HG03039 (cell line): Measurements from ENCODE around the gene DST.
"Not testable (repeated sequence)": the region's sequence is repeated elsewhere in the genome, so short reads cannot be mapped to it uniquely, and the experiment has no call there.

Experiments
- ATAC-seq: cut with Tn5 transposase; IDR thresholded peaks from one replicate; pipeline ENCODE4 v1.9.1; 2021; ENCODE audit warnings: mild to moderate bottlenecking, moderate library complexity; ENCODE audit not compliant: unreplicated experiment

Gene DST

DNA sequence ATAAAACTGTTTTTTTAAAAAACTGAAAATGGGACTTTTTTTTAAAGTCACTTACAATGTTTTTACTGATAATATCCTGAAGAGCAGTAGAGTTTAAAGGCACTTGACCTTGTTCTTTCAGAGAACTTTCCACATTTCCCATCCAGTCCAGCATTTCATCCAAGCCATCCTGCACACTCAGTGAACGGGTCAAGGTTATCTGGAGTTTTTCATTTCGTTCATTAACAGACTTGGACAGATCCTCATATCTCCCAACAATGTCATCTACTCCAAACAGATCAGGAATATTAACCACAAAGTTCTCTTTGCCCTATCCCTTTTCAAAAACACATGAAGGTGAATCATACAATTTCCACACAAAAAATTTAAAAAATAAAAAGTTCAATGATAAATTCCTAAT is 69.1 kb downstream of the DST start:
- ATAC-seq = no peak

DNA sequence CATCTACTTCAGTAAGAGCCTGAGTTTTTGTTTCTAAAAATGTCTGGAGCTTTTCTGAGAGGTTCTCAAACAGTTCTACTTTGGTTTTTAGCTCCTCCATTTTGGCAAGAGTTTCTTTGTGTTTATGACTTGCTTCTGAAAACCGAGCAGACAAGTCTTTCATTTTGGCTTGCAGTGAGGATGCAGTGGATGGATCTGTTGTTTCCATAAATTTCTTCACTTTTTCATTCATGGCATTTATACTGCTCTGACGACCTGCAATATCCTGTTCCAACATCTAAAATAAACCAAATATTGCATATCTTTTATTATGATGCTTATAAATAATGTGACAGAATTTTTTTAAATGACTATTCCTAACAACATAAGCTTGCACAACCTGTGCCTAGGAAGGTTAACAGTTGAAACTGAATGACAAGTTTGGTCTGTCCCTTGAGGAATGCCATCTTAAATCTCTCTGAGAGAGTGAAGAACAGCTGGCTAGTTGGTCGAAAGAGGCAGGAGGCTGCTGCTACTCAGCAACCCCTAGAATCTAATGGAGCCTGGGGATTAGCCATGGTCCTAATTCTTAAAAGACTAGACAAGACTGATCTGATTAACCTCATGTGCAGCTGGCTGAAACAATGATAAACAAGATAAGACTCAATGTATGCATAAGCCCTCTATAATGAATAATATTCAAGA is 69.8 kb downstream of the DST start:
- no peak for ATAC-seq

DNA sequence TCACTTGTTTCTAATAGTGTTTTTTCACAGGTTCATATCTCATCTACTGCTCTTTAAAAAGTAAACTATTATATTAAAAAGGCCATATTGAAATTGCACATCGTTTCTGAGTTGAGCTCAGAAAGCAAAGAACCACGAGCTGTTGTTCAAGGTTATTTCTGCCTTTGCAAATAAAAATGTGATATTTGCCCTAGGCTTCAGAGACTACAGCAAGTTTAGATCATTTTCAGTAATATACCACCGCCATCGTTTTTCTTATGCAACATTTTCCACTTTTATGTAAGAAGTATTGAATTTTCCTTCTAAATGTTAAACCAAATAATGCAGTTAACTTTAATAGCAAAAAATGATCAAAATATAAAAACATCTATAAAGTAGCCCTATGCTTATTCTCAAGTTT is 71.1 kb downstream of the DST start:
- ATAC-seq = no peak

DNA sequence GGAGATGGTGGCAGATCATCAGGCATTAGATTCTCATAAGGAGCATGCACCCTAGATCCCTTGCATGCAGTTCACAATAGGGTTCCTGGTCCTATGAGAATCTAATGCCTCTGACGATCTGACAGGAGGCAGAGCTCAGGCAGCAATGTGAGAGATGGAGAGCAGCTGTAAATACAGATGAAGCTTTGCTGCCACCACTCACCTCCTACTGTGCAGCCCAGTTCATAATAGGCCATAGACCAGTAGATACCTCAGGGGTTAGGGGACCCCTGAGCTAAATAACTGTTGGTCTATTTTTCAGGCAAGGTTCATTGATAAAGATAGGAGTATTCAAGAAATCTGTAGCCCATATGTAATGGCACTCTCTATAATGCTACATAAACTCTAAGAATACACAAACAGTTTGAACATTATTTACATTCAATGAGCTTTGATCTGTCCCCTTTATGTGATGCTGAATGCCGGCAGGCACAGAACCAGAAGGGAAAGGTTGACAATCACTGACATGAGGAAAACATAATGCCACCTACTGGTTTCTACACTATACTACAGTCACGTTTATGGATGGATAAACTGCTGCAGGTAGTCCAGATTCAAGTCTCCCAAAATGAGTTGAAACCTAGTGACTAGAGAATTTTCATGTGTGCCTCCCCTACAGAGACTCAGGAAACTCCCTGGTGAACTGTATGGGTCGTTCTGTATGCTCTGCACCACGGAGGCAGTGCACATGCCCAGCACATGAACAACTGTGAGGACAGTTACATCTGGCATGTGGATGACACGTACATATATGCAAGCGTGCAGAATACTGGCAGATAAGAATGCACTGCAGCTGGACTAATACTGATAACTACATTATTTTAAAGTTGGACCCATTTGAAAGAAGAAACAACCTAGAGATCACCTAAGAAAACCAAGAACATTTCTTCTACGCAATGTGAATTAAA is 72.0 kb downstream of the DST start:
- ATAC-seq = peak; percentile 64

DNA sequence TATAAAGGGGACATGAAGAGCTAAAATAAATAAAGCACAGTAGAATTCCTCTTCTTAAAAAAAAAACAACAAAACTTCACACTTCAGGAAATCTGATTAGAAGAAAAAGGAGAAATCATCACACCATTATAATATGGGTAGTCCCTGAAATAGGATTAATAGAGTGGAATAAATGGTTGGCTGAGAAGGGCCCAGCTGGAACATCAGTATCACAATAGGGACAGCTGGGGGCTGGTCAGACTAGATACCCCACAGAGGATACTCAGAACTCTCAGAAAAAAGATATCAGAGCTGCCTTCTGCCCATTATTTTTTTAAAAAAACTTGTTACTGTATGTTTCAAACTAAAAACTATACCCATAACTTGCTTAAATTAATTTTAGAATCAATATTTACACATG is 75.2 kb downstream of the DST start:
- ATAC-seq = no peak

- ATAC-seq = not testable (repeated sequence)
Observed at GRCh38 chr6:56562730-56563129, 80.0 kb downstream of the DST start.

DNA sequence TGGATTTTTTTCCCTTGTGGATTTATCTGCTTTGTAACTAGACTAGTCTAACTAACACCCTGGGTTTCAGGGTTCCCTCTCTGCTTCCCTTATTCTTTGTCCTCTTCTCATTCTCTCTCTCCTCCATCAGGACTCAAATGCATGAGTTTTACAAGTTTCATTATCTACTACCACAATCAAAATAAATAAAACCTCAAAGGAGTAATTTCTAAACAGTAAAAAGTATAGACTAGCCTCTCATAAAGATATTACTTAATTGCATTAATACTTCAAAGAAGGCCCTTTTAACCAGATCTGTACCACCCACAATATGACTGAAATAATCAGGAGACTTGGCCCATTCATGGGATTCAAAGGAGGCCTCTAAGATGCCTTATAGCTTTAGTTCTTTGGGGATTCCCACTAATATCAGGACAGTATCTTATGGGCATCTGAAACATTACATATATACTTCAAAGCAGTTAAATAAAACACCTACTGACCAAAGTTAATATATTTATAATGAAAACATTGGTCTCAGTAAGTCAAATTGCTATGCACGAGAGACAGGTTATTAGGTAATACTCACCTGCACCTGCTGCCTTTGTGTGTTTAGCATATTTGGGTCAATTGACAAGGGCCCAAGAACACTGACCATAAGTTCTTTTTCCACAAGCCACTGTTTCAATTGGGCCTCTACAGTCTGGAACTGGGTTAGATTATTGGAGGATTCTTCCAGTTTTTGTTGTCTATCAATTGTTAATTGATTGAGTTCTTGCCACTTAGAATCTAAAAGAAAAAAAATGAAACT is 85.7 kb downstream of the DST start:
- ATAC-seq = no peak

- ATAC-seq = no peak
Observed at GRCh38 chr6:56555438-56555872, 87.2 kb downstream of the DST start.

DNA sequence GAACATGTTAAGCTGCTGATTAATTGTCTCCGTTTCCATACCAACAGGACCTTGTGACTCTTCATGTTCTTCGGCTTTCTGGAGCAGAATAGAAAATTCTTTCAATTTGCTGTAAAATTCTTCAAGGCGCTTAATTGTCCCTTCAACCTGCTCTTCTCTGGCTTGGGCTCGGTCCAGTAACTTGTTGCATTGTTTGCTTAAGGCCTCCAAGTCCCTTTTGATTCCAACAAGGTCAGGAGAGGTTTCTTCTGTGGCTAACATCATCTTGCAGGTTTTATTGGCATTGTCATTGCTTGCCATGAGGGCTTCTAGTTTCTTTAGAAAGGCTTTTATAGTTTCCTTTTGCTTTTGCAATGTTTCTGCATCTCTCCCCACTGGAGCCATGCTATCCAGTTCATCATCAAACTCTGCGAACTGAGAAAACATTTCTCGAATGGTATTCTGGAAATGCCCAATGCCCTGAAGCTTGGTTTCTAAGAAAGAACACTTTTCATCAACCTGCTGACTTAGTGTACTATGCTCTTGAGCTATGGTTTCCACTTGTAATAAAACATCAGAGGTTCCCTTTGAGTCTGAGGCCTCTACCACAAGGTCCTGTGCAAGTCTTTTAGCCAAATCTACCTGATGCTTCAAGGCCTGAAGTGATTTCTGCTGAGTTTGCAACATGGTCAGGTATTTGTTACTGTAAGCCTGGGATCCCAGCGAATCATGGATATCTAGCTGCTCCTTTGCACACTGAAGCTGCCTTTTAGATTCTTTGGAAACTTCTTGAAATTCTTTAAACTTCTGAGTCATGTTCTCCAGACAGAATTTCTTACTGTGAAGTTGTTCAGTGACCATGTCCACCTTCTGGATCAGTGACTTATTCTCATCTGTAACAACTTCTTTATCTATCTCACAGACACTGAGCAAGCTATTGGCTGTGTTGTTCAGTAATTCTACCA is 90.2 kb downstream of the DST start:
- ATAC-seq = no peak

DNA sequence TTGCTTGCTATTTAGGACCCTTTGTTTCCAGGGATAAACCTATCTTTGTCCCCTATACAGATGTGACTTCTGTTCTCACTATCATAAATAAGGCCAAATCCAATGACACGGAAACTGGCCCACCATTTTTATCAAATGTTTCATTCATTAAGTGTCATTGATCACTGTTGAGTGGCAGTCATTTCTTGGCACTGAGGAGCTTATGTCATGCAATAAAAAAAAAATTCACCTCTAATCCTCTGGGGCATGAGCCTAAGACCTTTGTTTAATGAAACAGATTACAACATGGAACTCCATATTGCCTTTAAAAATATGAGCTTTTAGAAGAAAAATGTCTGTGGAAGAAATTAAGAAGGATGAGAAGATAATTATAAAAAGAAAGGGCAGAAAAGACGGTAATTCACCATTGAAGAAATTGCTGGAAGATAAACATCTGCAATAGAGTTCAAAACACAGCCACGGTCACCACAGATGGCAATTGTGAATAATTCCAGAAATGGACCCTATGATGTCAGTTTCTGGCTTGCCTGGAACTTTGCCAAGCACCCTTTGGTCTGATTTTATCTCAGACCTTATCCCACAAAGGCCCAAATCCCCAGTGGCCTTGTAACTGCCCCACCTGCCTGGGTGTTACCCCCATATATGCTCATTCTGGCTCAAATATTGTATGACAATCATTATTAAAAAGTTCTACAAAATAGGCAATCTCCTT is 91.1 kb downstream of the DST start:
- ATAC-seq = no peak

DNA sequence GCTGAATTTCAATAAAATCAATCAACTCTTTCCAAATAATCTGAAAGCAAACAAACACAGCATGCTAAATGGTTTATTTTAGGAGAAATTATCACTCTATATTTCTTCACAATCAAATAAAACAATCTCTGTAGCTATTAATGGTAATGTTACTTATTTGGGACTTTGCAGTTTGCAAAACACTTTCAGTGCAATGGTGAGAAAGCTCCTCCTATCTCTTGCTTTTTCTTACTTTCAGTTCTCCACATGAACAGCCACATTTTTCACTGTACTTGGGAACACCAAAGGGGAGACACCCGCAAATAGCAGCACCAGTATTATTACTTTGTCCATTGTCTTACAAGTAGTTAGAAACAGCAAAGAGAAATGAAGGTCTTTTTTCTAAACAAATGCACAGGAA is 92.4 kb downstream of the DST start:
- ATAC-seq = no peak

DNA sequence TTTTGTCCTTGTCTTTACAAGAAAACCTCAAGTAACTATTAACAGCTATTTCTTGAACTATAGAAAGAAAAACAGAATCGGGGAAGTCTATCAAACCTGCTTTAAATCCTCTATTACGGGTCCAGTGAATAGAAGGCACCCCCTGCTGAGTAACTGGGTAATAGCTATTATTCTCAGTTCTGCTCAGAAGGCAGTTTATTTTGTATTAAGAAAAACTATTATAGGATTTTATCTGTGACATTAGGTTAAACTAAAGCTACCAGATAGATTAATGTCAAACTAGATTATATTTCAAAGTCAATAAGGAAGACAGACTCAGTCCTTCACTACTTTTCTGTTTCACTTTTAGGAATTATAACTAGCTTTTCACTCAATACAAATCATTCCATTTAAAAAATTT is 93.7 kb downstream of the DST start:
- no peak for ATAC-seq

GRCh38 chr6:56547687-56548086 is 95.0 kb downstream of the DST start:
- no peak for ATAC-seq

- ATAC-seq = peak; percentile 95
Observed at GRCh38 chr6:56542364-56543331, 100.0 kb downstream of the DST start.

DNA sequence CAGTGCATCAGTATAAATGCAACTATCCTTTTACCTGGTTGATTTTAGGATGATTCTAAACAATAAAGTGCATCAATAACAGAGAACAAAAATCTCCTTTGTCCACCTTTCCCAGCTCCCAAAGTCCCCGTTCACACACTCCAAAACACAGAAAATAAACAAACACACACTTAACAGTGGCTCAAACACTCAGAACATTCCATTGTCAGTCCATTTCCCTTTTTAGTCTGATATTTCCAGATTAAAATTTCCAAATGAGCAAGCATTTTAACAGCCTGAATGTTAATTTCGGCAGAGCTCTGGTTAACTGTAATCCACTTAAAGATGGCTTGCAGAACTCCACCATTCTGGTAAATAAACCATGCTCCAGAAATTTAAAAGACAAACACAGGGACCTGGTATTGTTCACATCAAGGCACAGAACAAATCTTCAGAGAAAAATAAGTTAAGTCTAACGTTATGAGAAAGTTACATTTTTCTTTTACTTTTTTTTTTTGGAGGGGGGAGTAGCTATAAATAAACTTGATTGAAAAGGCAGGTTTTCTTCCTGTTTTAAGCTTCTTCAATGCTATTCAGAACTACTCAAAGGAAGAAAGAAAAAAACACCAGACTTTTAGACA is 100.8 kb downstream of the DST start:
- no peak for ATAC-seq

DNA sequence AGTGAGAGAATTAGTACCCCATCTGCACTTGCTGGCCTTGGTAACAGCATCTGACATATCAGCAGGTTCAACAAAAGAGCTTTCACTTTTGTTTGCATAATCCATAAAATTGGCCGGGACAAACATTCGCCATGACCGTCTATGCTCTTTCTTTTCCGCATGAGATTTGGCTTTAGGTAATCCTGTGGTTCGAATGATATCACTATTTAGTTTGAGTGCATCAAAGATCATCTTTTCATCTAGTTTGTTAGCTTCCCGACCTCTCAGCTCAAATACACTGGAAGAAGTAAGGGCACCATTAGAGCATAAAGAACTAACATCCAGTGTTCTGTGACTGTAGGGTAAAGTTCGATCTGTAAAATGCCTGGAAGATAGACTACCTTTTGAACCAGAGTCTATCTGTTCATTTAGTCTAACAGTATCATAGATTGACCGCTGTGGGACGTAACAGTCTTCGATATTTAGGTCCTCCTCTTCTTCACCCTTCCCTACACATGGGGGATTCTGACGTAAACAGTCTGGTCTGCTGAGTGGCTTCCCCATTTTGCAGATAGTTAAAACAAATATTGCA is 101.6 kb downstream of the DST start:
- ATAC-seq = no peak

DNA sequence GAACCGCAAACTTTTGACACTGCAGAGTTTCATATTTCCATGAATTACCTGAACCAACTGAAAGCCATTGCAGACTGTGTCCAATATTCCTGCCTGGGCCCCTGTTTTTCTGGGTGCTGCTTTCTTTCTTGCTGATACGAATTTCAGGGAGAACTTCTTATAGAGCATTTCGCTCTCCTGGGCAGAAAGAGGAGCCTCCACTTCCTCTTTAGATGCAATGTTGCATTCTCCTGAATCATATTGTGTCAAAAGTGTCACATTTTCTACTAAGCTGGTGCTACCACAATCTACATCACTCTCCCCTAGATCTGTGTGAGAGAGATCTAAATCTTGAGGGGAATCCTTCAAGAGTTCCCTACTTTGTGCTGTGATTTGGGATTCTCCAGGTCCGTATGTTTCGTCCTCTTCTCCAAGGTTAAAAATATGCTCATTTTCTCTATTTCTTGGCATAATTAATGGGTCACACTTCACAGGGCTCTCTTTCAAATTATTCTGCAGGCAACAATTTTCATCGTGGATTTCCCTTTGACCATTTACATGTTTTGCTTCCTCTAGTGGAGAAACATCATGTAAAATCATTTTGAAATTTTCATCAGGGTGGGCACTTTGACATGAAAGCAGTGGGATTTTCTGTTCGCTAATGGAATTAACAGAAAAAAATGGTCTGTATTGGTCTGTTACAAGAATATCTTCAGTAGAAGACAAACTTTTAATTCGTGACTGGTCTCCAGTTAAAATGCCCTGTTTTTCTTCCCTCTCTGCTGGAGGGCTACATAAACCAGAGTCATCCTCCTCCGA is 102.3 kb downstream of the DST start:
- ATAC-seq = no peak
